ENCODE results near the gene CD247. TPM values are rescaled to one million over a fixed set of nuclear protein-coding genes. Genes with fewer than 3 reads are reported as not detected.

The CD247 gene
- total RNA-seq, 1 donor: not detected

- DNase-seq (ENCODE audit: insufficient read length, low spot score, missing footprints): no peak
- no peaks in the 10 kb centered on the region for H3K4me1 ChIP-seq (ENCODE audit: insufficient read depth, low read length)
- no peak overlapping the region for H3K27ac ChIP-seq (ENCODE audit: low read depth, low read length)
- H3K36me3 ChIP-seq (ENCODE audit: insufficient read depth, low read length): no peaks in the 10 kb centered on the region
- H3K9me3 ChIP-seq (ENCODE audit: low read depth, low read length): no peaks in the 10 kb centered on the region
- no peak overlapping the region for H3K4me3 ChIP-seq (ENCODE audit: insufficient read depth, low read length)
- H3K4me2 ChIP-seq (ENCODE audit: insufficient read depth, low read length): no peak overlapping the region
- peaks cover 15% of the 10 kb centered on the region for H3K27me3 ChIP-seq (ENCODE audit: insufficient read depth, low read length)
- TF ChIP-seq CTCF (IDR thresholded peaks at IDR 0.05; ENCODE audit: extremely low read depth, low read depth, low read length): no peak
- H4K20me1 ChIP-seq (ENCODE audit: insufficient read depth, low read length): no peaks in the 10 kb centered on the region
- H3K79me2 ChIP-seq (ENCODE audit: insufficient read depth, low read length): no peaks in the 10 kb centered on the region
- no peak overlapping the region for H2AFZ ChIP-seq (ENCODE audit: low read length)
Observed at GRCh38 chr1:167443757-167444156, 74.6 kb downstream of the CD247 start.

- no peaks in the 10 kb centered on the region for H4K20me1 ChIP-seq (ENCODE audit: insufficient read depth, low read length)
- H3K9me3 ChIP-seq (ENCODE audit: low read depth, low read length): no peaks in the 10 kb centered on the region
- no peak overlapping the region for H3K27ac ChIP-seq (ENCODE audit: low read depth, low read length)
- no peak overlapping the region for H3K4me3 ChIP-seq (ENCODE audit: insufficient read depth, low read length)
- no peak overlapping the region for H2AFZ ChIP-seq (ENCODE audit: low read length)
- H3K27me3 ChIP-seq (ENCODE audit: insufficient read depth, low read length): peaks cover 16% of the 10 kb centered on the region
- H3K36me3 ChIP-seq (ENCODE audit: insufficient read depth, low read length): no peaks in the 10 kb centered on the region
- TF ChIP-seq CTCF (IDR thresholded peaks at IDR 0.05; ENCODE audit: extremely low read depth, low read depth, low read length): no peak
- no peaks in the 10 kb centered on the region for H3K79me2 ChIP-seq (ENCODE audit: insufficient read depth, low read length)
- no peak for DNase-seq (ENCODE audit: insufficient read length, low spot score, missing footprints)
- no peaks in the 10 kb centered on the region for H3K4me1 ChIP-seq (ENCODE audit: insufficient read depth, low read length)
- no peak overlapping the region for H3K4me2 ChIP-seq (ENCODE audit: insufficient read depth, low read length)
Observed at GRCh38 chr1:167442854-167443565, 75.3 kb downstream of the CD247 start.

- H3K27me3 ChIP-seq (ENCODE audit: insufficient read depth, low read length): peaks cover 16% of the 10 kb centered on the region
- H3K79me2 ChIP-seq (ENCODE audit: insufficient read depth, low read length): no peaks in the 10 kb centered on the region
- no peaks in the 10 kb centered on the region for H3K4me1 ChIP-seq (ENCODE audit: insufficient read depth, low read length)
- peak; percentile 85 for TF ChIP-seq CTCF (IDR thresholded peaks at IDR 0.05; ENCODE audit: extremely low read depth, low read depth, low read length)
- no peaks in the 10 kb centered on the region for H3K36me3 ChIP-seq (ENCODE audit: insufficient read depth, low read length)
- H3K4me2 ChIP-seq (ENCODE audit: insufficient read depth, low read length): no peak overlapping the region
- no peaks in the 10 kb centered on the region for H3K9me3 ChIP-seq (ENCODE audit: low read depth, low read length)
- no peak overlapping the region for H3K4me3 ChIP-seq (ENCODE audit: insufficient read depth, low read length)
- H3K27ac ChIP-seq (ENCODE audit: low read depth, low read length): no peak overlapping the region
- no peaks in the 10 kb centered on the region for H4K20me1 ChIP-seq (ENCODE audit: insufficient read depth, low read length)
- peak; percentile 97 for DNase-seq (ENCODE audit: insufficient read length, low spot score, missing footprints)
- no peak overlapping the region for H2AFZ ChIP-seq (ENCODE audit: low read length)
Observed at GRCh38 chr1:167442142-167442848, 76.0 kb downstream of the CD247 start.

- no peak for DNase-seq (ENCODE audit: insufficient read length, low spot score, missing footprints)
- Histone ChIP-seq H3K9me3 (ENCODE audit: low read depth, low read length) (no peaks in the 10 kb centered on the region), H4K20me1 (ENCODE audit: insufficient read depth, low read length) (no peaks in the 10 kb centered on the region)
Observed at GRCh38 chr1:167441222-167441621, 77.1 kb downstream of the CD247 start.

More at GRCh38 chr1:167441222-167441621, 77.1 kb downstream of the CD247 start:
- no peak overlapping the region for H3K4me2 ChIP-seq (ENCODE audit: insufficient read depth, low read length)
- H2AFZ ChIP-seq (ENCODE audit: low read length): no peak overlapping the region
- peaks cover 16% of the 10 kb centered on the region for H3K27me3 ChIP-seq (ENCODE audit: insufficient read depth, low read length)
- H3K4me1 ChIP-seq (ENCODE audit: insufficient read depth, low read length): no peaks in the 10 kb centered on the region
- TF ChIP-seq CTCF (IDR thresholded peaks at IDR 0.05; ENCODE audit: extremely low read depth, low read depth, low read length): no peak
- no peaks in the 10 kb centered on the region for H3K79me2 ChIP-seq (ENCODE audit: insufficient read depth, low read length)
- H3K4me3 ChIP-seq (ENCODE audit: insufficient read depth, low read length): no peak overlapping the region
- H3K27ac ChIP-seq (ENCODE audit: low read depth, low read length): no peak overlapping the region
- no peaks in the 10 kb centered on the region for H3K36me3 ChIP-seq (ENCODE audit: insufficient read depth, low read length)

Measured in osteoblast (primary cell).